Lung microvascular endothelial cell (primary cell): ENCODE data around the gene BTN3A1. TPM values are rescaled to one million over a fixed set of nuclear protein-coding genes. Genes with fewer than 3 reads are reported as not detected.
A peak's percentile ranks its signal among the peaks of the same experiment; 100 is the strongest.
"Not testable (repeated sequence)": the region's sequence is repeated elsewhere in the genome, so short reads cannot be mapped to it uniquely, and the experiment has no call there.

Experiments
- DNase-seq, 2 donors: peaks; one replicate each; pipeline versions ENCODE4 v3.0.0 to v3.0.0-alpha.2; 2010; ENCODE audit warnings: low read depth in 2 of 2
- total RNA-seq: library from RNA; depleted of rRNA; stranded (reverse); fragments of >200 nt; gene quantifications from 2 replicates; pipeline ENCODE4 v1.2.1, GENCODE V29; 2014

Gene BTN3A1
- total RNA-seq: 6.8 and 11.5 TPM in 2 replicates

GRCh38 chr6:26401987-26402658, at the start of gene BTN3A1:
Gene BTN3A1 (plus strand): TSS chr6:26402275. CDS start chr6:26405564, 3,289 bp downstream.
- peak; percentile 80 for DNase-seq

- DNase-seq: no peak
Observed at GRCh38 chr6:26352315-26352714, 49.8 kb upstream of the BTN3A1 start.

- peak; percentile 40 to 66 for DNase-seq
Observed at GRCh38 chr6:26354162-26354561, 47.9 kb upstream of the BTN3A1 start.

GRCh38 chr6:26355366-26355765, 46.7 kb upstream of the BTN3A1 start:
- DNase-seq: no peak

- not testable (repeated sequence) for DNase-seq
Observed at GRCh38 chr6:26357543-26357942, 44.5 kb upstream of the BTN3A1 start.

- DNase-seq: no peak
Observed at GRCh38 chr6:26358511-26358981, 43.5 kb upstream of the BTN3A1 start.

- no peak for DNase-seq
Observed at GRCh38 chr6:26359765-26360164, 42.3 kb upstream of the BTN3A1 start.

- DNase-seq: no peak
Observed at GRCh38 chr6:26360451-26361416, 41.3 kb upstream of the BTN3A1 start.

- no peak for DNase-seq
Observed at GRCh38 chr6:26361544-26361943, 40.5 kb upstream of the BTN3A1 start.

- DNase-seq: no peak
Observed at GRCh38 chr6:26362093-26362835, 39.8 kb upstream of the BTN3A1 start.

- DNase-seq: no peak
Observed at GRCh38 chr6:26362836-26363220, 39.2 kb upstream of the BTN3A1 start.

- peak in 1 of 2 donors; percentile 17 for DNase-seq
Observed at GRCh38 chr6:26363882-26364701, 38.0 kb upstream of the BTN3A1 start.

- no peak for DNase-seq
Observed at GRCh38 chr6:26365633-26365995, 36.5 kb upstream of the BTN3A1 start.

- no peak for DNase-seq
Observed at GRCh38 chr6:26366504-26366903, 35.6 kb upstream of the BTN3A1 start.

- no peak for DNase-seq
Observed at GRCh38 chr6:26367114-26367513, 35.0 kb upstream of the BTN3A1 start.

GRCh38 chr6:26371813-26372212, 30.3 kb upstream of the BTN3A1 start:
- DNase-seq: not testable (repeated sequence)

GRCh38 chr6:26372308-26373144, 29.5 kb upstream of the BTN3A1 start:
- DNase-seq: no peak

GRCh38 chr6:26375270-26375669, 26.8 kb upstream of the BTN3A1 start:
- DNase-seq: no peak

- no peak for DNase-seq
Observed at GRCh38 chr6:26377719-26378118, 24.4 kb upstream of the BTN3A1 start.

GRCh38 chr6:26378143-26378542, 23.9 kb upstream of the BTN3A1 start:
- not testable (repeated sequence) for DNase-seq
